PC-9 (cell line): ENCODE data around the gene AUP1. TPM values are rescaled to one million over a fixed set of nuclear protein-coding genes. Genes with fewer than 3 reads are reported as not detected.

Source experiments
- BruUV-seq: library from RNA; stranded (reverse); fragments of 400-500 nt; replicated peaks from 2 replicates; lab custom pipeline; 2021; lab: Mats Ljungman, UMichigan
- CTCF ChIA-PET: fragments of 300-600 bp; sonication (Branson Sonifier 250); formaldehyde crosslinking; loops from one replicate; lab custom pipeline; 2022; ENCODE audit warnings: antibody characterized with exemption; lab: Charles Lee
- POLR2A ChIA-PET: fragments of 300-600 bp; sonication (Branson Sonifier 250); formaldehyde crosslinking; loops from one replicate; lab custom pipeline; 2022; ENCODE audit warnings: antibody characterized with exemption; ENCODE audit not compliant: unreplicated experiment; lab: Charles Lee
- DNase-seq, 2 experiments: peaks; one replicate each; pipeline versions ENCODE4 v3.0.0 to v3.0.0-alpha.2; 2015 to 2022; ENCODE audit warnings: mixed read lengths in 1 of 2
- H2AFZ ChIP-seq: fragments of 200-600 bp; sonication (generic); 2 replicates; pipeline ENCODE4 v1.8.1; 2017; ENCODE audit warnings: antibody characterized with exemption
- H3F3A ChIP-seq: fragments of 200-600 bp; sonication (generic); 2 replicates; pipeline ENCODE4 v1.8.1; 2017; ENCODE audit warnings: antibody characterized with exemption, mild to moderate bottlenecking, low read depth; ENCODE audit not compliant: insufficient read depth
- H3K27ac ChIP-seq: fragments of 200-600 bp; sonication (generic); 2 replicates; pipeline ENCODE4 v1.6.1; 2016; ENCODE audit warnings: mixed run types
- H3K27me3 ChIP-seq: fragments of 200-600 bp; sonication (generic); 2 replicates; pipeline ENCODE4 v1.6.1; 2016; ENCODE audit warnings: low read depth, mixed run types; ENCODE audit not compliant: insufficient read depth
- H3K36me3 ChIP-seq: fragments of 200-600 bp; sonication (generic); 2 replicates; pipeline ENCODE4 v1.6.1; 2016; ENCODE audit warnings: low read depth, mixed run types
- H3K4me1 ChIP-seq: fragments of 200-600 bp; sonication (generic); replicated peaks from 2 replicates; pipeline ENCODE4 v1.6.1; 2016; ENCODE audit warnings: mixed run types; ENCODE audit not compliant: insufficient read depth
- H3K4me2 ChIP-seq: fragments of 200-600 bp; sonication (generic); 2 replicates; pipeline ENCODE4 v1.6.1; 2017; ENCODE audit warnings: mixed run types
- H3K4me3 ChIP-seq: fragments of 200-600 bp; sonication (generic); 2 replicates; pipeline ENCODE4 v1.6.1; 2016; ENCODE audit warnings: mixed run types
- H3K79me2 ChIP-seq: fragments of 200-600 bp; sonication (generic); 2 replicates; pipeline ENCODE4 v1.6.1; 2017; ENCODE audit warnings: low read depth, mixed run types
- H3K9me2 ChIP-seq: fragments of 200-600 bp; sonication (generic); 2 replicates; pipeline ENCODE4 v1.8.1; 2017; ENCODE audit warnings: mild to moderate bottlenecking; ENCODE audit not compliant: insufficient read depth
- H3K9me3 ChIP-seq: fragments of 200-600 bp; sonication (generic); 2 replicates; pipeline ENCODE4 v1.8.1; 2016; ENCODE audit warnings: low read depth; ENCODE audit not compliant: insufficient read depth
- H4K20me1 ChIP-seq: fragments of 200-600 bp; sonication (generic); 2 replicates; pipeline ENCODE4 v1.8.1; 2017; ENCODE audit not compliant: insufficient read depth
- CTCF ChIP-seq: fragments of 200-600 bp; sonication (generic); conservative IDR thresholded peaks from 2 replicates; pipeline ENCODE4 v1.6.1; 2017; ENCODE audit warnings: mixed run types, antibody characterized with exemption, mild to moderate bottlenecking, moderate library complexity
- EZH2 ChIP-seq: fragments of 200-600 bp; sonication (generic); IDR thresholded peaks from 2 replicates; pipeline ENCODE4 v1.8.0; 2017; ENCODE audit warnings: antibody characterized with exemption, low read depth
- intact Hi-C: fragments of 100-400 bp; cut with micrococcal nuclease; formaldehyde crosslinking; loops from one replicate; pipeline ENCODE4 v1.10.0; 2022; ENCODE audit not compliant: unreplicated experiment
- total RNA-seq: library from RNA; stranded (reverse); gene quantifications from 2 replicates; pipeline ENCODE4 v1.2.3, GENCODE V29; 2021

Gene AUP1
- total RNA-seq, 1 experiment from 2014 or later, result 84.0 TPM

- H3K4me1 ChIP-seq, result 0 out of 2 replicates have a peak, but pooled peaks cover 2% of the 10 kb centered on the region
- no peaks in the 10 kb centered on the region for H3K9me3 ChIP-seq
- ChIA-PET POLR2A (interaction anchor here (0.5 kb wide), 1 partner anchor 9 kb away, joined by 5 read pairs; no protein-coding TSS in a partner anchor), CTCF (no interaction called here)
- no peak overlapping the region for H3K4me2 ChIP-seq
- intact Hi-C loops, result no loop called here
- no peak for DNase-seq
- H3F3A ChIP-seq, result peaks cover 22% of the 10 kb centered on the region; the same call in 1 of the 2 replicates
- no peaks in the 10 kb centered on the region for H3K36me3 ChIP-seq
- H3K27me3 ChIP-seq, result no peaks in the 10 kb centered on the region
- no peaks in the 10 kb centered on the region for H3K79me2 ChIP-seq
- no peak for TF ChIP-seq CTCF
- H3K4me3 ChIP-seq, result no peak overlapping the region
- H3K9me2 ChIP-seq, result no peaks in the 10 kb centered on the region
- H2AFZ ChIP-seq, result no peak overlapping the region
- no TSS peak for BruUV-seq
- H4K20me1 ChIP-seq, result no peaks in the 10 kb centered on the region
- no peak overlapping the region for H3K27ac ChIP-seq
Measured at GRCh38 chr2:74558284-74559230, 29.1 kb upstream of the AUP1 start.

- CTCF ChIA-PET, result no interaction called here
- Histone ChIP-seq H3K4me2 (no peak overlapping the region), H3K27ac (no peak overlapping the region), H3F3A (peaks cover 29% of the 10 kb centered on the region; the same call in 1 of the 2 replicates), H2AFZ (no peak overlapping the region), H3K36me3 (no peaks in the 10 kb centered on the region), H4K20me1 (no peaks in the 10 kb centered on the region), H3K4me1 (0 out of 2 replicates have a peak, but pooled peaks cover 4% of the 10 kb centered on the region), H3K79me2 (no peaks in the 10 kb centered on the region), H3K27me3 (no peaks in the 10 kb centered on the region), H3K4me3 (no peak overlapping the region), H3K9me3 (no peaks in the 10 kb centered on the region), H3K9me2 (no peaks in the 10 kb centered on the region)
- intact Hi-C loops, result no loop called here
- BruUV-seq, result no TSS peak
- DNase-seq, result no peak
- TF ChIP-seq EZH2 (no peak), CTCF (no peak)
- POLR2A ChIA-PET, result no interaction called here
Measured at GRCh38 chr2:74556831-74557370, 27.4 kb upstream of the AUP1 start.

- TF ChIP-seq EZH2 (no peak), CTCF (no peak)
- DNase-seq, result no peak
- Histone ChIP-seq H3K36me3 (no peaks in the 10 kb centered on the region), H3K79me2 (no peaks in the 10 kb centered on the region), H3K27ac (no peak overlapping the region), H3K4me3 (no peak overlapping the region), H3K9me3 (no peaks in the 10 kb centered on the region), H3K9me2 (no peaks in the 10 kb centered on the region), H2AFZ (no peak overlapping the region), H3K4me1 (0 out of 2 replicates have a peak, but pooled peaks cover 4% of the 10 kb centered on the region), H3K27me3 (no peaks in the 10 kb centered on the region), H3F3A (peaks cover 29% of the 10 kb centered on the region; the same call in 1 of the 2 replicates), H3K4me2 (no peak overlapping the region), H4K20me1 (no peaks in the 10 kb centered on the region)
- ChIA-PET CTCF (no interaction called here), POLR2A (no interaction called here)
- intact Hi-C loops, result no loop called here
- BruUV-seq, result no TSS peak
Measured at GRCh38 chr2:74556159-74556558, 26.7 kb upstream of the AUP1 start.
